Osteoblast (primary cell): ENCODE data around the gene TUBGCP6. TPM values are rescaled to one million over a fixed set of nuclear protein-coding genes. Genes with fewer than 3 reads are reported as not detected.

Experiments
- DNase-seq: peaks from one replicate; pipeline ENCODE4 v3.0.0; 2011; ENCODE audit warnings: low spot score, mixed read lengths; ENCODE audit not compliant: insufficient read length; ENCODE audit errors: missing footprints
- H2AFZ ChIP-seq: 2 replicates; pipeline ENCODE4 v1.6.0; 2011; ENCODE audit warnings: mild to moderate bottlenecking, low read length
- H3K27ac ChIP-seq: 2 replicates; pipeline ENCODE4 v1.5.1; 2011; ENCODE audit warnings: mild to moderate bottlenecking, low read depth, low read length, moderate library complexity
- H3K27me3 ChIP-seq: 2 replicates; pipeline ENCODE4 v1.6.0; 2012; ENCODE audit warnings: mild to moderate bottlenecking, control low read depth, inconsistent platforms, low read length, moderate library complexity; ENCODE audit not compliant: insufficient read depth
- H3K36me3 ChIP-seq: 2 replicates; pipeline ENCODE4 v1.5.1; 2011; ENCODE audit warnings: mild to moderate bottlenecking, low read length, control low read depth, moderate library complexity; ENCODE audit not compliant: insufficient read depth
- H3K4me1 ChIP-seq: 2 replicates; pipeline ENCODE4 v1.5.1; 2011; ENCODE audit warnings: mild to moderate bottlenecking, low read length, control low read depth, moderate library complexity; ENCODE audit not compliant: insufficient read depth
- H3K4me2 ChIP-seq: 2 replicates; pipeline ENCODE4 v1.6.0; 2011; ENCODE audit warnings: mild to moderate bottlenecking, low read length; ENCODE audit not compliant: insufficient read depth
- H3K4me3 ChIP-seq: fragments of 200-600 bp; sonication (generic); 3 replicates; pipeline ENCODE4 v1.5.1; 2012; ENCODE audit warnings: mild to moderate bottlenecking, low read length, inconsistent platforms; ENCODE audit not compliant: insufficient read depth
- H3K79me2 ChIP-seq: 2 replicates; pipeline ENCODE4 v1.6.0; 2012; ENCODE audit warnings: mild to moderate bottlenecking, low read length, control low read depth, inconsistent platforms; ENCODE audit not compliant: insufficient read depth
- H3K9me3 ChIP-seq: 2 replicates; pipeline ENCODE4 v1.5.1; 2011; ENCODE audit warnings: low read depth, low read length, control low read depth
- H4K20me1 ChIP-seq: 2 replicates; pipeline ENCODE4 v1.6.0; 2012; ENCODE audit warnings: mild to moderate bottlenecking, low read length, control low read depth; ENCODE audit not compliant: insufficient read depth
- CTCF ChIP-seq: IDR thresholded peaks from 2 replicates; pipeline ENCODE4 v1.5.1; 2011; ENCODE audit warnings: mild to moderate bottlenecking, low read depth, low read length, moderate library complexity; ENCODE audit errors: extremely low read depth
- total RNA-seq: library from RNA; depleted of rRNA; stranded (reverse); fragments of >200 nt; gene quantifications from 2 replicates; pipeline ENCODE4 v1.2.3, GENCODE V29; 2012

The TUBGCP6 gene
- total RNA-seq, 1 donor = 28.2 TPM

GRCh38 chr22:50253941-50254340, 9.1 kb upstream of the TUBGCP6 start:
- Histone ChIP-seq H3K9me3 (no peaks in the 10 kb centered on the region), H3K79me2 (peaks cover 17% of the 10 kb centered on the region), H4K20me1 (peaks cover 11% of the 10 kb centered on the region), H3K27me3 (no peaks in the 10 kb centered on the region), H3K4me1 (peaks cover 11% of the 10 kb centered on the region), H2AFZ (no peak overlapping the region), H3K27ac (no peak overlapping the region), H3K4me3 (no peak overlapping the region), H3K36me3 (peaks cover 2% of the 10 kb centered on the region), H3K4me2 (no peak overlapping the region)
- no peak for DNase-seq
- no peak for TF ChIP-seq CTCF

- H3K9me3 ChIP-seq = no peaks in the 10 kb centered on the region
- H3K27me3 ChIP-seq = no peaks in the 10 kb centered on the region
- no peak for TF ChIP-seq CTCF
- H3K79me2 ChIP-seq = peaks cover 18% of the 10 kb centered on the region
- peaks cover 11% of the 10 kb centered on the region for H4K20me1 ChIP-seq
- H3K4me2 ChIP-seq = no peak overlapping the region
- no peak overlapping the region for H2AFZ ChIP-seq
- H3K4me3 ChIP-seq = no peak overlapping the region
- DNase-seq = no peak
- peaks cover 11% of the 10 kb centered on the region for H3K4me1 ChIP-seq
- no peak overlapping the region for H3K27ac ChIP-seq
- peaks cover 2% of the 10 kb centered on the region for H3K36me3 ChIP-seq
These were observed 8.5 kb upstream of the TUBGCP6 start for GRCh38 chr22:50253046-50253915.

DNA sequence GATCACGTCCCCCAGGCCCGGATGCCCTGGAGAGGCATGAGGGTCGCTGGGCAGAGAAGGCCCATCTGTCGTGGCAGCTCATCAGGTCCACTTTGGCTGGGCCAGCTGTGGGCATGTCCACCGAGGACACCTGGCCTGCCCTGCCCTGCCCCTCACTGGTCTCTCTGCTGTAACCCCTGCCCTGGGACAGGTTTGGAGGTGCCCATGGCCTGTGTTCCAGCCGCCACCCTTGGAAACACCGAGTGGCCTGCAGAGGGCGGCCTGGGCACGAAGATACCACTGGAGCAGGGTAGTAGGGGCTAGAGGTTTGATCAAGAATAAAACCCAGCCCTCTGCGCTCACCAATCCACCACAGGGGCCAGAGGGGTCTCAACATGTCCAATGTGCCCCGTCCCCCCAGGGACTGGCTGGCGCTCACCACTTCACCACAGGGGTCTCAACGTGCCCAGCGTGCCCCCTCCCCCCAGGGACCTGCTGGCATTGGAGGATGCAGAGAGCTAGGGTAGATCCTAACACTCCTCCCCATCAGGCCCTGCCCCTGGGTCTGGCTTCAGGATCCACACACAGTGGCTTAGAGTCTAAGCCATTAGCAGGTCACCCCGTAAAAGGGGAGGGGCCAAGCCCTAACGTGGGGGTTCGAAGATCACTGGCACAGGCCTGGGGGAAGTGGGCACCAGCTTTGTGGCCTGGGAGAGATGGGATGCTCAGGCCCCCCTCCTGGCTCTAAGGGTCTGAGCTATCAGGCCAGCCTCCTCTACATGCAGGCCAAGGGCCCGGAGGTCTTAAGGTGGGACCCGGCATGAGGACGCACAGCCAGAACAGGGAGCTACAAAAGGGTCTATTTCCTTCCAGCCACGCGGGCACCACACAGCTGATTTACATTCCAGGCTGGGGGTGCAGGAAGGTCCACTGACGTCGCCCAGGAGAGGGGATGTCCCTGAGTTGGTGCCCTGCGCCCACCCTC, 7.5 kb upstream of the TUBGCP6 start:
- Histone ChIP-seq H3K27ac (no peak overlapping the region), H3K4me2 (peak overlapping the region; percentile 91), H3K79me2 (peaks cover 27% of the 10 kb centered on the region), H3K36me3 (peaks cover 7% of the 10 kb centered on the region), H3K4me3 (no peak overlapping the region), H3K9me3 (no peaks in the 10 kb centered on the region), H3K4me1 (peaks cover 11% of the 10 kb centered on the region), H4K20me1 (peaks cover 11% of the 10 kb centered on the region), H3K27me3 (no peaks in the 10 kb centered on the region), H2AFZ (no peak overlapping the region)
- TF ChIP-seq CTCF = peak; percentile 73
- peak; percentile 98 for DNase-seq
